ENCODE data around the gene PKD2L1.

DNA sequence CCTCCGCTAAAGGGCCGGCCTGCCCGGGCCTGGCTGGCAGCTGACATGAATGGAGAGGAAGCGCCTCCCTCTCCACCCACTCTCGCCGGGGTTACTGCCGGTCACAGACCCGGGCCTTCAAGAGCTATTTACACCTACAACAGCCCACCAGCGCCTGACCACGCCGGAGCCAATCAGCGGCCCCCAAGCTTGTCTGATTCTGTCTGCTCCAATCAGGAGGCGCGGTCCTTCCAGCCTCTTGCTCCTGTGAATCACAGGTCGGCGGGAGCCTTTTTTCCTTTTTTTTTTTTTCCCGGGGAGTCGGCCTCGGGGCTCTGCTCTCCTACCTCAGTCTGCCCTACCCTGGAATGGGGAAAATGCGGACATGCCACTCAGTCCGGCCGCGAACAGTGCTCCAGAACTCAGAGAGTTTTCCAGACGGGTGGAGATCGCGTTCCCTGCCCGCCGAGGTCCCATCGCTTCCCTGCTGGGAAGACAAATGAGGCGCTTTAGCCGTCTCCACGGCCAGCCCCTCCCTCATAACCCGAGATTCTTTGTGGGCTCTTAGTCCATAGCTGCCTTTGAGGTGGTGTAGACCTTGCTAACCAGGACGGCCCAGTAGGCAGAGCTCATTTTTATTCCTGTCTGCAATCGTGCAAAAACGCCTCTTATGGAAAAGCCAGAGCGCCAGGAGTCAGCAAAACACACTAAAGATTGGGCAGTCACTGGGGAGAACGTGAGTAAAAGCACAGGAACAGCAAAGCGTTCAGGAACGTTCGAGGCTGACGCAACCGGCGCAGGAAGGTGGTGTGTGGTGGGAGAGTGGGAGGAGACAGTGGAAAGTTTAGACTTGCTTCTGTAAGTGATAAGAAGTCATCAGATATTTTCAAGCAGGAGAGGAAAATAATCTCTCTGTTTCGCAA is 43.5 kb upstream of the PKD2L1 start:
- no peak for TF ChIP-seq YY1 (IDR thresholded peaks at IDR 0.05; ENCODE audit: insufficient read depth, insufficient read length)
- no peak for TF ChIP-seq ZNF274 (IDR thresholded peaks at IDR 0.05; ENCODE audit: low read depth, low read length)
- no peak for TF ChIP-seq SUZ12 (IDR thresholded peaks at IDR 0.05; ENCODE audit: extremely low read depth, insufficient read depth, insufficient read length)
